ENCODE data around the gene SLC6A1. TPM values are rescaled to one million over a fixed set of nuclear protein-coding genes. Genes with fewer than 3 reads are reported as not detected.

The SLC6A1 gene
- total RNA-seq, 4 donors from 2014 or later = 0.34 to 0.78 (median 0.46) TPM

DNA sequence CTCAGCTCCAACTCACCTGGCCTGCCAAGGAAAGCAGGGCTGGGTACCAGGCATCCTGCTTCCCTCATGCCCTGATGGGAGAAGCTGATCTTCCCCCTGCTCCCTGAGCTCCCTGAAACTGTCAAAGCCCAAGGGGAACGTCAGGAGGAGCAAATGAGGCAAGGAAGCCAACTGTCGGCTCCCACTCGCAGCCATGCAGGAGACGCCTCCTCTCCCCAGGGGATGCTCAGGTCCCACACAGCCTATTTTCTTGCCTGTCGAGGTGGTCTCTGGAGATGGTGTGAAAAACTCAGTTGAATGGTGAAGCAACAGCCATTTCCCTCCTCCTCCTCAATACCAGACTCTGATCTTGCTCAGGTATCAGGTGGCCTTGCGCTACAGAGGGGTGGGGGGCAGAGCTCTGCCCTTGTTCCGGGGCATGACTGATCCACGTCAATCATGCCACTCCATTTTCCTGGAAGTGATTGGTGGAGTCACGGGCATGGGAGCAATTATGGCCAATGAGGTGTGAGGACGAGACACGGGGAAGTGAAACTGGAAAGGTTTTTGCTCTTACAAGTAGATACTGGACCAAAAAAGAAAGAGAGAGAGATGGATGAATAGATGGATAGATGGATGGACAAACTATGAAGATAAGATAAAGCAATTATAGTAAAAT lies 58.2 kb downstream of the SLC6A1 start:
- intact Hi-C loops (cut with DNase I) = no loop called here
- peaks cover 0 to 42% (median 0%) of the 10 kb centered on the region in 4 donors for H3K27me3 ChIP-seq
- H3K36me3 ChIP-seq = no peaks in the 10 kb centered on the region
- no peaks in the 10 kb centered on the region for H3K4me1 ChIP-seq
- 55% methylated on average over 8 of the region's 11 CpGs for WGBS
- H3K4me3 ChIP-seq = no peak overlapping the region
- TF ChIP-seq POLR2AphosphoS5 (IDR thresholded peaks at IDR 0.05) (no peak), EP300 (IDR thresholded peaks at IDR 0.05) (no peak), POLR2A (IDR thresholded peaks at IDR 0.05; ENCODE audit: low read depth) (no peak)
- TF ChIP-seq, protein P1, sequence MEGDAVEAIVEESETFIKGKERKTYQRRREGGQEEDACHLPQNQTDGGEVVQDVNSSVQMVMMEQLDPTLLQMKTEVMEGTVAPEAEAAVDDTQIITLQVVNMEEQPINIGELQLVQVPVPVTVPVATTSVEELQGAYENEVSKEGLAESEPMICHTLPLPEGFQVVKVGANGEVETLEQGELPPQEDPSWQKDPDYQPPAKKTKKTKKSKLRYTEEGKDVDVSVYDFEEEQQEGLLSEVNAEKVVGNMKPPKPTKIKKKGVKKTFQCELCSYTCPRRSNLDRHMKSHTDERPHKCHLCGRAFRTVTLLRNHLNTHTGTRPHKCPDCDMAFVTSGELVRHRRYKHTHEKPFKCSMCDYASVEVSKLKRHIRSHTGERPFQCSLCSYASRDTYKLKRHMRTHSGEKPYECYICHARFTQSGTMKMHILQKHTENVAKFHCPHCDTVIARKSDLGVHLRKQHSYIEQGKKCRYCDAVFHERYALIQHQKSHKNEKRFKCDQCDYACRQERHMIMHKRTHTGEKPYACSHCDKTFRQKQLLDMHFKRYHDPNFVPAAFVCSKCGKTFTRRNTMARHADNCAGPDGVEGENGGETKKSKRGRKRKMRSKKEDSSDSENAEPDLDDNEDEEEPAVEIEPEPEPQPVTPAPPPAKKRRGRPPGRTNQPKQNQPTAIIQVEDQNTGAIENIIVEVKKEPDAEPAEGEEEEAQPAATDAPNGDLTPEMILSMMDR (IDR thresholded peaks at IDR 0.05) = no peak
- H3K27ac ChIP-seq (replicated peaks in 1 of 4) = no peak overlapping the region
- no peaks in the 10 kb centered on the region for H3K9me3 ChIP-seq
- DNase-seq (ENCODE audit: extremely low spot score) = no peak

DNA sequence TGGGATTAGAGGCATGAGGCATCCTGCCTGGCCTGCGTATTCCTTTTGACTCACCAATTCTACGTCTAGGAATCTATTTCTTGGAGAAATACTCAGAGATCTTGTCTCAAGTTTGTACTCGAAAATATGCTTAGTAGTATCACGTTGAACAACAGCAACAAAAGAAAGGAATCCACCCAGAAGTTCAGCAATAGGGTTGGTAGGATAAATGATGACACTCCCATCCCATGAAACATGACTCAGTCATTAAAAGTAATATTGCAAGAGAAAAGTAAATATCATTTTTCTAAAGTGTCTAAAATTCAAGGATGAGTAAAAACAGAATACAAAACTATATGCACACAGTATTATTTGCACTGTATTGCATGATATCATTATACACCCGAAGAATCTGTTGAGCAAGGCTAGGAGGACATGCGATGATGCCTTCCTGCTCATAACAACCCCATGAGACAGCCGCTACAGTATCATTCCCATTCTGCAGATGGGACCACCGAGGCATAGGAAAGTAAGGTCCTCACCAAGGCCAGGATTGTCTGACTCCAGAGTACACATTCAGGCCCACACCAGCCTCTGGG lies 61.5 kb downstream of the SLC6A1 start:
- TF ChIP-seq, protein P1 (IDR thresholded peaks at IDR 0.05) = no peak
- TF ChIP-seq EP300 (IDR thresholded peaks at IDR 0.05) = no peak
- TF ChIP-seq POLR2A (IDR thresholded peaks at IDR 0.05; ENCODE audit: low read depth) = no peak
- TF ChIP-seq POLR2AphosphoS5 (IDR thresholded peaks at IDR 0.05) = no peak
- no peaks in the 10 kb centered on the region for H3K36me3 ChIP-seq
- no peaks in the 10 kb centered on the region for H3K9me3 ChIP-seq
- intact Hi-C loops (cut with DNase I) = no loop called here
- 85% methylated on average over 8 of the region's 8 CpGs for WGBS
- no peak overlapping the region for H3K27ac ChIP-seq (replicated peaks in 1 of 4)
- no peak overlapping the region for H3K4me3 ChIP-seq
- DNase-seq (ENCODE audit: extremely low spot score) = no peak
- peaks cover 0 to 3% (median 0%) of the 10 kb centered on the region in 4 donors for H3K4me1 ChIP-seq
- H3K27me3 ChIP-seq = peaks cover 0 to 71% (median 0%) of the 10 kb centered on the region in 4 donors

DNA sequence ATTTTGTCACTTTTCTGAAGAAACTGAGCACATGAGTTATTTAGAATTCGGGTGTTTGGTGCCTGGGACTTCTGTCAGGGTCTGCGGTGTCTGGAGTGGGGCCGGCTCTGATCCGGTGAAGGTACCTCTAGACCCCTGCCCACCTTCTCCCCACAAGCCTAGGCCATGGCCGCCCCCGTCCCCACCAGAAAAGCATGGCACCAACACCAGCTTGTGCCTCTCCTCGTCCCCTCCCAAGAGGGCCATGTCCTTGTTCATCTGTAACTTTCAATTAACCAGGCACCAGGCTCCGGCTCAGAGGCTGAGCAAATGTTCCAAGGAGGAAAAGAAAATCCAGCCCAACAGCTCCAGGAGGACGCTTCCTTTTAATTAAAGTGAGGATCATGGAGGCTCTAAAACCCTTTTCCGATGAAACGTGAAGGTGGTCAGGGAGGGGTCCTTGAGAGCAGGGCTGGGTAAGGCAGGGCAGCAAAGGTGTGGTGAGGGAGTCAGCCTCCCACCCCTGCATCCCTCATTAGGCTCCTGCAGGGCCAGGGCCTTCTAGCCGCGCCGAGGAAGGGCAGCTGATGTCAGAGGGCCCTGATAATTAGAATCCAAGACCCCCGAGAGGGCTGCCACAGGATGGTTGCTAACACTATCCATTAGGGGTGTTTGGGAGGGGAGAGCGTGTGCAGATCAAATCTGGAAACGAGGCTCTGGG lies 62.3 kb downstream of the SLC6A1 start:
- DNase-seq (ENCODE audit: extremely low spot score) = no peak
- Histone ChIP-seq H3K27ac (replicated peaks in 1 of 4) (no peak overlapping the region), H3K4me3 (no peak overlapping the region), H3K27me3 (peaks cover 0 to 74% (median 0%) of the 10 kb centered on the region in 4 donors), H3K36me3 (no peaks in the 10 kb centered on the region), H3K9me3 (no peaks in the 10 kb centered on the region), H3K4me1 (peaks cover 0 to 10% (median 2%) of the 10 kb centered on the region in 4 donors)
- TF ChIP-seq POLR2A (IDR thresholded peaks at IDR 0.05; ENCODE audit: low read depth) (no peak), EP300 (IDR thresholded peaks at IDR 0.05) (no peak), POLR2AphosphoS5 (IDR thresholded peaks at IDR 0.05) (no peak)
- TF ChIP-seq, protein P1 (IDR thresholded peaks at IDR 0.05) = no peak
- intact Hi-C loops (cut with DNase I) = loop anchor here (5.0 kb wide), 1 partner anchor 298 kb away; no protein-coding TSS in a partner anchor
- 91% methylated on average over 11 of the region's 17 CpGs for WGBS

DNA sequence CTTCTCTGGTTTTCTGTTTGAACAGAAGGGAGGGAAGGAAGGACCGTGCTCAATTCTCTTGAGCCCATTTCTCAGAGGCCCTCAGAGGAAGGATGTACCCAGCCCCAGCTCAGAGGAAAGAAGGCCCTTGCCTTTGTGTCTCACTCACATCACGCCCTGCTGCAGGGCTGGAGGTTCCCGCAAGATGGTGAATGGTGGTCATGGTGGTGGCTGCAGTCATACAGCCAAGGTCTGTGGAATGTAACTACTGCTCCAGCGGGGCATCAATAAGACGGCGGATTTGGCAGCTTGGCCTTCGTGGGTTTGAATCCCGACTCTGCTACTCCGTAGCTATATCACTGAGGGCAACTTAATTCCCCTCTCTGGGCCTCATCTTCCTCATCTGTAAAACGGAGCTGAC lies 62.9 kb downstream of the SLC6A1 start:
- Histone ChIP-seq H3K9me3 (no peaks in the 10 kb centered on the region), H3K36me3 (no peaks in the 10 kb centered on the region), H3K27ac (replicated peaks in 1 of 4) (no peak overlapping the region), H3K4me3 (no peak overlapping the region), H3K27me3 (peaks cover 0 to 68% (median 0%) of the 10 kb centered on the region in 4 donors), H3K4me1 (peaks cover 0 to 16% (median 5%) of the 10 kb centered on the region in 4 donors)
- intact Hi-C loops (cut with DNase I) = loop anchor here (5.0 kb wide), 1 partner anchor 298 kb away; no protein-coding TSS in a partner anchor
- DNase-seq (ENCODE audit: extremely low spot score) = no peak
- 82% methylated on average over 10 of the region's 10 CpGs for WGBS
- TF ChIP-seq EP300 (IDR thresholded peaks at IDR 0.05) (no peak), POLR2AphosphoS5 (IDR thresholded peaks at IDR 0.05) (no peak), POLR2A (IDR thresholded peaks at IDR 0.05; ENCODE audit: low read depth) (no peak)
- TF ChIP-seq, protein P1 (IDR thresholded peaks at IDR 0.05) = no peak
